HFF-Myc (cell line): ENCODE measurements around the gene ANXA3.

ENCODE experiments used
- DNase-seq: peaks from one replicate; pipeline ENCODE4 v3.0.0-alpha.2; 2011; ENCODE audit warnings: low read depth; ENCODE audit errors: extremely low read depth
- H3K4me3 ChIP-seq: replicated peaks from 2 replicates; pipeline ENCODE4 v1.5.1; 2011; ENCODE audit warnings: low read depth, mild to moderate bottlenecking, control low read depth, low read length
- CTCF ChIP-seq: IDR thresholded peaks from 2 replicates; pipeline ENCODE4 v1.5.1; 2012; ENCODE audit warnings: mild to moderate bottlenecking, low read depth, low read length, control low read depth; ENCODE audit errors: missing control alignments

ANXA3 gene

GRCh38 chr4:78513411-78513975 is 38.1 kb upstream of the ANXA3 start:
- H3K4me3 ChIP-seq, result no peak overlapping the region
- no peak for TF ChIP-seq CTCF
- DNase-seq, result no peak

GRCh38 chr4:78517050-78517652 is 34.4 kb upstream of the ANXA3 start:
- peak; percentile 43 for TF ChIP-seq CTCF
- peak; percentile 25 for DNase-seq
- H3K4me3 ChIP-seq, result no peak overlapping the region

- no peak overlapping the region for H3K4me3 ChIP-seq
- no peak for DNase-seq
- TF ChIP-seq CTCF, result no peak
These were observed 33.0 kb upstream of the ANXA3 start for GRCh38 chr4:78518561-78518960.

- H3K4me3 ChIP-seq, result no peak overlapping the region
- no peak for TF ChIP-seq CTCF
- no peak for DNase-seq
These were observed 31.6 kb upstream of the ANXA3 start for GRCh38 chr4:78519962-78520361.

- no peak overlapping the region for H3K4me3 ChIP-seq
- DNase-seq, result peak; percentile 72
These were observed 30.8 kb upstream of the ANXA3 start for GRCh38 chr4:78520808-78521226.

GRCh38 chr4:78524009-78524408 is 27.6 kb upstream of the ANXA3 start:
- H3K4me3 ChIP-seq, result no peak overlapping the region
- DNase-seq, result no peak
- no peak for TF ChIP-seq CTCF

More at GRCh38 chr4:78520808-78521226, 30.8 kb upstream of the ANXA3 start:
- TF ChIP-seq CTCF, result no peak
